ENCODE measurements around the gene GLTP.

The GLTP gene

DNA sequence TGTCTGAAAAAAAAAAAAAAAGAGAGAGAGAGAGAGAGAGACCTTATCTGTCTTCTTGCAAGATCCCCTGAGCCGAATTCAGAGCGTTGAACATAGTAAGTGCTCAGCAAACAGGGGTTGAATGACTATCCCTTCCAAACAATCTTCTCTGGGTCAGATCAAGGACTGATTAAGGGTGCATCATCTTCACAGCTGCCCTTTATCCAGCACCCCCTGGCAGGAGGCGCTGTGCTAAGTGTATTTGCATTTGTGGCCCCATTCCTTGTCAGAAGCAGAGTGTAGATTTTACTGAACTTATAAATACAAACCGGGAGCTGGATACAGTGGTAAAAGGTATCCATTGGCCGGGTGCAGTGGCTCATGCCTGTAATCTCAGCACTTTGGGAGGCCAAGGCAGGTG is 38.3 kb downstream of the GLTP start:
- DNase-seq (ENCODE audit: low read depth in 3 of 3) = no peak

DNA sequence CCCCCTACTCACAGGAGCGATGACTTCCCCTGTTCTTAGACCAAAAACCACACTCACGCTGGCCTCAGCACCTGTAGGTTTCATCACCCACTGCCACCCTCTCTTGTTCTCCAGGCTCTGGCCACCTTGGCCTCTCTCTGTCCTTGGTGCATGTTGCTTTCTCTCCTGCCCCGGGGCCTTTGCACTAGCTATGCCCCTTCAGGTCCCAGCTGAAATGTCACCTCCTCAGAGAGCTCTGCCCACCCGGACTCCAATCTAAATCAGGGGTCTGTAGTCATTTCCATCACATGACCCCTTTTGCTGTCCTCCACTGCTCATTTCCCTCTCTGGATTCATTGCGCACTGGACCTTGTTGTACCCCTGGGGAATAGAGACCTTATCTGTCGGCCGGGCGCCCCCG is 39.0 kb downstream of the GLTP start:
- DNase-seq (ENCODE audit: low read depth in 3 of 3) = no peak

- DNase-seq (ENCODE audit: low read depth in 3 of 3) = no peak
These were observed 39.9 kb downstream of the GLTP start for GRCh38 chr12:109840305-109841074.

- DNase-seq (ENCODE audit: low read depth in 3 of 3) = no peak
These were observed 40.9 kb downstream of the GLTP start for GRCh38 chr12:109839444-109839843.

DNA sequence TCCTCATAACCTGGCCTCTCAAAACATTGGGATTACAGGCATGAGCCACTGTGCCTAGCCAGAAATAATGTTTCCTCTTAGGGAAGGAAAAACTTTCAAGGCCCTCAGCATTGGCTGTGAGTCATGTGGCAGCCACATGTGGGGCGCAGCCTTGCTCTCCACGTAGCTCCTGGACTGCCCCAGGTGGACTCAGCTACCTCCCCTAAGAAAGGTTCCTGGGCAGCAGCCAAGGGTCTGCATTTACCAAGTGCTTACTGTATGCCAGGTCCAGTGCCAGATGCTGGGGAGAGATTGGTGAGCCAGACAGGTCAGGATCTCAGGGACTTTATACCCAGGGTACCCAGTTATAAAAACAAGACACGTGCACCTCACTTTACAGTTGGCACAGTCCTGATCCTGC is 43.4 kb downstream of the GLTP start:
- DNase-seq (ENCODE audit: low read depth in 3 of 3) = no peak

DNA sequence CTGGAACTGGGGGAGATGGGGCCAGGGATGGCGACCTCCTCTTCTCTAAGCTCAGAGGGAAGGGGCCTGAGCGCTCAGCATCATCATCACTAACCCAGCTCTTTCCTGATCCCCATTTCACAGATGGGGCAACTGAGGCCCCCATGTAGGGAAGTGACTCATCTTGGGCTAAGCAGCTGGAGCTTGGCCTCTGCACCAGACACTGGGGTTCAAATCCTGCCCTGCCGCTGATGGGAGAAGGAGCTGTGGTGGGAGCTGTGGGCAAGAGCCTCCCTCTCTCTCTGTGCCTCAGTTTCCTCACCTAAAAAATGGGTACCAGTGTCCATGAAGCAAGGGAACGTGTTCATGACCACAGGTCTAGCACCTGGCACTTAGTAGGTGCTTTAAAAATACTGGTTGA is 44.5 kb downstream of the GLTP start:
- no peak for DNase-seq (ENCODE audit: low read depth in 3 of 3)

DNA sequence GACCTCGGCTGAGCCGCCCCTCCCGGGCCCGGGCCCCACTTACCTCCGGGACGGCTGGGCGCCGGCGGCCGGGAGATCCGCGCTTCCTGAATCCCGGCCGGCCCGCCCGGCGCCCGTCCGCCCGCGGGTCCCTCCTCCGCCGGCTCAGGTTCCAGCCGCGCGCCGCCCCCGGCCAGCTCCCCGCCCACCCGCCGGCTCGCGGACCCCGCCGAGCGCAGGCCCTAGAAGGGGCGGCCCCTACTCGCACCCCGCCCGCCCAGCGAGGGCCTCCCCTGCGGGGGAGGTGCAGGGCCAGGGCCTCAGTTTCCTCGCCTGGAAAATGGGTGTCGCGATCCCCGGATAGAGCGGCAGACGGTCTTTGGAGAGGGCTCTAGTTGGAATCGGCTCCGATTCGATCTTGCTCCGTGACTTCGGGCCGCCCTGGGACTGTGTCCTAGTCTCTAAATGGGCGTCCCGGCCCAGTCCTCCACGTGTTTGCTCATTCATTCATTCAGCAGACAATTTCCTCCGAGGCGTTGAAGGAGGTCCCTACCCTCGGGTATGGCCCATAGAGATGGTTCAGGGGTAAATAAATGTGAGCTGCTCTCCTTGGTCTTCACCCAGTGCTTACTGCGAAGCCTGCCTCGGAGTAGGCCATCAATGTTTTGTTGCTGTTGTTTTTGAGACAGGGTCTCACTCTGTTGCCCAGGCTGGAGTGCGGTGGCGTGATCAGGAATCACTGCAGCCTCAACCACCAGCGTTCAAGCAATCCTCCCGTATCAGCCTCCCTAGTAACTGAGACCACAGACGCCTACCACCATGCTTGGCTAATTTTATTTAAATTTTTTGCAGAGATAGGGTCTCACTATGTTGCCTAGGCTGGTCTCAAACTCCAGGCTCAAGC is 46.8 kb downstream of the GLTP start, which contains the start of gene TRPV4:
TSS of gene TRPV4 (minus strand) at position 92 of the 883 bp plus-strand sequence. CDS start 18,602 bp downstream, outside the sequence.
- no peak for DNase-seq (ENCODE audit: low read depth in 3 of 3)

DNA sequence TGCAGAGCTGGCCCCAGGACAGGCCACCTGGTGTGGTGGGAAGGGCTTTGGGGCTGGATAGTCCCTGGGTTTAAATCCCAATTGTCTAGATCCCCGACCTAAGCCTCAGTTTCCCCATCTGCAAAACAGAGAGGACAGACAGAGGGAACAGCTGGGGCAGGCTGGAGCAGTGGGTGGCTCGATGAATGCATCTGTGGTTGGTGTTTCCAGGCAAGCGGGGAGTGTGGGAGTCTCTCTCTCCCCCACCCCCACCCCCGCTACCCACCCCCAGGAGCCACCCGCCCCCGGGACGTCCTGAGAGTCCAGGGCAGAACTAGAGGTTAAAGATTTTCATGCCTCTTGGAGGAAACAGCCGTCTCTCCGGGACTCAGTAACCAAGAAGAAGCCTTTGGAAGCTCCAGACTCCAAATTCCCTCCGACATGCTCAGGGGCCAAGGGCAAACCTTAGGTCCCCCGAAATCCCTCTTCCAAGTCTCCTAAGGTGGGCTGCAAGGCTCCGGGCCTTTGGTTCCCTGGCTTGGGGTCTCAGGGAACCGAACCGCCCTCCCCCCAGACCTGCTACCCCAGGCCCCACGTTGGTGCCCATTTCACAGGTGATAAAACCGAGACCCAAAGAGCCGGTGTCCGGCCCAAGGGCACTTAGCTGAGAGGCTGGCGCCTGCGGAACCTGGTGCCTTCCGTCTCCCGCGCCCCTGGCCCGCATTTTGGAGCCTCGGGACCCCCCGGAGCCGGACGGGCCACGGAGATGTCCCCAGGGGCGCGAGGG is 47.6 kb downstream of the GLTP start:
- no peak for DNase-seq (ENCODE audit: low read depth in 3 of 3)

GRCh38 chr12:109831929-109832328 is 48.4 kb downstream of the GLTP start:
- no peak for DNase-seq (ENCODE audit: low read depth in 3 of 3)

DNA sequence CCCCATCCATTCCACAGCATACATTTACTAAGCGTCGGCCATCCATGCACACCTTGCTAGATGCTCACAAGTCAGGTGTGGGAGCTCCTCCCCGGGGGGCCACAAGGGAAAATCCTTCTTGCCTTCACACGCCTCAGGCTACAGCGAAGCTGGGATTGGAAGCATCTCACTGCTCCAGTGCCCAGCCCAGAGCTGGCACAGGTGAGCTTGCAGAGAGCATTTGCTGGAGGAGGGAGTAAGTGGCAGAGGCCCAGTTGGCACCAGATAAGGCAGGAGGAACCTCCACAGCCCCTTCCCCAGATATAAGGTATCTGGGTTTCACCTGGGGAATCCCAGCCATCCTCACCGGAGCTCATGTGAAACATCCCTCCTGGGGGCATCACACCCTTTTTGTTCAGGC is 49.0 kb downstream of the GLTP start:
- DNase-seq (ENCODE audit: low read depth in 3 of 3) = no peak

GRCh38 chr12:109830718-109831117 is 49.6 kb downstream of the GLTP start:
- no peak for DNase-seq (ENCODE audit: low read depth in 3 of 3)

DNA sequence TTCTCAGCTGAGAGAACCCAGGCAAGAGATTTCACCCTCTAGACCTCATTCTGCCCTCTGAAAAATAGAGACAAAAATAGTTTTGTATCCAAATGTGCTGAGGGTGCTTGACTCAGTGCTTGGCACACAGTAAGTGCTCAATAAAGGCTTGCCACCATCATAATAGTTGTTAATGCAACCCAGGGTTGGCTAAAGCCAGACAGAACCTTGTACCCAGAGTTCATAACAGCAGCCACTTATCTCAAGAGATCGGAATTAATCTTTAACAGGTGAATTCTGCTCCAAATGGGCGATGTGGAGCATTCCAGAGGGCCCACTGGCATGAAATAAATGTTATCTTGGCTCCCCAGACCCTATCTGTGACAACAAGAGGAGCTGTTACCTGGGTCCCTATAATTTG is 50.1 kb downstream of the GLTP start:
- DNase-seq (ENCODE audit: low read depth in 3 of 3) = no peak

- no peak for DNase-seq (ENCODE audit: low read depth in 3 of 3)
These were observed 50.7 kb downstream of the GLTP start for GRCh38 chr12:109829667-109830066.

- DNase-seq (ENCODE audit: low read depth in 3 of 3) = no peak
These were observed 51.4 kb downstream of the GLTP start for GRCh38 chr12:109828754-109829511.

DNA sequence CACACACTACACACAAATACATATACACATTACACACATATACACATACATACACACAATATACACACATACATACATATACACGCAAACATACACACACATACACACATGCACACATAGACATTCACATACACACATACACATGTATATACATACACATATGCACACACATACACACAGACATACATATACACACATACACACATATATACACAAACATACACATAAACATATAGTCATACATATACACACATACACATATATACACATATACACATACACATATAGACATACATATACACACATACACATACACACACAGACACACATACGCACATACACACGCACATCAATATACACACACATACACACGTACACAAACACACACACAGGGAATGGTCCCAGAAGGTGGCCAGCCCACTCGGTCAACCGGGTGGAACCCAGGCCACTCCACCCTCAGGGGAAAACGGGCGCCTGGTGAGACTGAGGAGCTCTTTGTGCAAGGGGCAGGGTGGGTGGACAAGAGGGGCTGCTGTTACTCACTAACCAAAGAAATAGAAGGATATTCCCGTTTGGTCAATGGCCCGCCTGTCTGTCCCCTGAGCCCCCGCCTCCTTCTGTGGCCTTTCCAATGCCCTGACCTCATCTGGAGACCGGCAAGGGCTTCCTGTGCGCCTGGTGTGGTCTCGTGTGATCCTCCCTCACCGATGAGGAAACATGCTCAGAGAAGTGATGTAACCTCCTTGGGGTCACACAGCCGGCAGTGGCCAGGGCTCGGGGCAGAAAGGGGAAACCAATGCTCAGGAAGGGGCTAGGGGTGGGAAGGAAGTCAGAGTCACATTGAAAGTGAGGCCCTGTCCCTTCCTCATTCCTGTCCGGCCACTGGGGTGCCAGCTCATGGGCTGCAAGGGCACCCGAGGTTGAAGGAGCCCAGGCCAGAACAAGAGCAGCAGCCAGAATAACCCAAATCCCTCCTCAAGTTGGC is 52.5 kb downstream of the GLTP start:
- no peak for DNase-seq (ENCODE audit: low read depth in 3 of 3)

DNA sequence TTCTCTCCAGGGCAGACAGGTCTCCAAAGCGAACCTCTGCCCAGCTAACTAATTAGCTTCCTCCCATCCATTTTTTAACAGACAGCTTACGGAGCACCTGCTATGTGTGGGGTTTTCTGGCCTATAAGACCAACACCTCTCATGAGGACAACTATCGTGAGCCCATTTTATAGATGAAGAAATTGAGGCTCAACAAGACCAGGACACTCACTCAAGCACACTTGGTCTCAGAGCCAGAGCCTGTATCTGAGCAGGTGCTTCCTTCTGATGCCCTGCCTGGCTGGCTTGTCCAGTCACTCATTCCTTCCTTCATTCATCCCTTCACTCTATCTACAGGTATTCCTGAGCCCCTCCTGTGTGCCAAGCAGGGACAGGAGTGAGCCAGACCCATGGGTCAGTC is 53.3 kb downstream of the GLTP start:
- no peak for DNase-seq (ENCODE audit: low read depth in 3 of 3)

DNA sequence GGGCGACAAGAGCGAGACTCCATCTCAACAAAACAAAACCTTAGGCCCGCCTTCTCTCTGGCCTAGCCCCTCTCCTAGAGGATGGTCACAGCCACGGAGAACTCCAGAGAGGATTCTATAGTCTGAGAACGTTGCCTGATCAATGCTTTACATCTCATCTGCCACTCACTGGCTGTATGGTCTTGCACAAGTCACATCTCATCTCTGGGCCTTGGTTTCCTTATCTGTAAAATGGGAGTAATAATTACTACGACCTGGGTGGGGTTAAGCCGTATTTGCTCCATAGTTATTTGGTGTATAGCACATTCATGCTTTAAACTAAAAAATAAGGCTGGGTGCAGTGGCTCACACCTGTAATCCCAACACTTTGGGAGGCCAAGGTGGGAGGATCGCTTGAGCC is 55.6 kb downstream of the GLTP start:
- DNase-seq (ENCODE audit: low read depth in 3 of 3) = no peak

- DNase-seq (ENCODE audit: low read depth in 3 of 3) = no peak
These were observed 57.4 kb downstream of the GLTP start for GRCh38 chr12:109822951-109823411.

DNA sequence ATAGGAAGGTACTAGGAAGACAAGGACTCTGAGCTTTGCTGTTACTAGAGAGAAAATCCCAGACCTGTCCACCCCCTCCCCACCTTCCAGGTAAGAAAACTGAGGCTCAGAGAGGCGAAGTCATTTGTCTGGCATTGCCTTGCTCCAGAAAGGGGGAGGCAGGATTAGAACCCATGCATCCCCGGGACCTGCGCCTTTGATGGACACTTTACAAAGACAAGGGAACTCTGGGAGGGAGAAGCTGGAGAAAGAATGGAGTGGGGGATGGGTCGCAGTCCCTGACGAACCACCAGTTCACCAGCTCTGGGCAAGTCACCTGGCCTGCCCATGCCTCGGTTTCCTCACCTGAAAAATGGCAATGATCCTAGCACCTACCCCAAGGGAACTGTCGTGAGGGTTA is 57.9 kb downstream of the GLTP start:
- no peak for DNase-seq (ENCODE audit: low read depth in 3 of 3)

DNA sequence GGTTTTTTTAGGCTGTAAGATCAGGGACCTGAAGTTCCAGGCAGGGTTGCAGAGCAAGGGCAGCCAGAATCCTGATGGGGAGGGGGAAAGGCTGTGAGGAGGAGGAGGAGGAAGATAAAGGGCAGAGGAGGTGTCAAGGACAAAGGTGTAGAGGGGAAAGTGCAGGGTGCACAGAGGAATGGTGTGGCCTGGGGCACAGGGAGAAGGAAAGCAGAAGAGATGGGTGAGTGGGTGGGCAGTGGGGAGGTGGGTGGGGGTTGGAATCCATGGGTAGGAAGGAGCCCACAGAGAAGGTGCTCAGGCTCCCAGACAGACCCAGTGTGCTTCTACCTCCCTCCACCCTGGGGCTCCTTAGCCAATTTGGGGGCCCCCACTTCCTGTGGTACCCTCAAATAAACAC is 58.4 kb downstream of the GLTP start:
- DNase-seq (ENCODE audit: low read depth in 3 of 3) = no peak

Measured in stimulated activated CD4-positive, alpha-beta T cell treated with anti-CD3 and anti-CD28 coated beads, TNF-alpha, amount 100 ng/mL, for 24 hours (primary cell).